GM12878 (cell line): ENCODE results near the gene STRA8. TPM values are rescaled to one million over a fixed set of nuclear protein-coding genes. Genes with fewer than 3 reads are reported as not detected.

Source experiments
- ATAC-seq: fragments of 200-7000 bp; cut with Tn5 transposase; 3 replicates; pipeline ENCODE4 v1.9.1; 2020; ENCODE audit warnings: mild to moderate bottlenecking, moderate library complexity
- BruUV-seq: library from RNA; stranded (reverse); fragments of 400-500 nt; replicated peaks from 2 replicates; lab custom pipeline; 2021; lab: Mats Ljungman, UMichigan
- CTCF ChIA-PET: fragments of 300-600 bp; sonication (Branson Sonifier 250); formaldehyde crosslinking; extraction: SDS; loops from one replicate; lab custom pipeline; 2021; ENCODE audit warnings: inconsistent platforms; lab: Yijun Ruan, JAX
- POLR2A ChIA-PET: fragments of 350-600 bp; formaldehyde crosslinking; extraction: SDS; loops from one replicate; lab custom pipeline; 2021; ENCODE audit warnings: inconsistent platforms; lab: Charles Lee
- RAD21 ChIA-PET: fragments of 300-600 bp; sonication (Branson Sonifier 250); formaldehyde crosslinking; loops from one replicate; lab custom pipeline; 2023; ENCODE audit warnings: antibody characterized with exemption; ENCODE audit not compliant: unreplicated experiment; lab: Charles Lee
- SMC1A ChIA-PET: fragments of 300-600 bp; sonication (Branson Sonifier 250); formaldehyde crosslinking; loops from one replicate; lab custom pipeline; 2023; ENCODE audit not compliant: unreplicated experiment, uncharacterized antibody; lab: Charles Lee
- DNase-seq: peaks from one replicate; pipeline ENCODE4 v3.0.0-alpha.2; 2011; ENCODE audit warnings: low read depth, low spot score
- FAIRE-seq: peaks from 3 replicates; lab custom pipeline; 2011; peaks lifted over from hg19 to GRCh38; lab: Jason Lieb, UNC
- H2AFZ ChIP-seq: 2 replicates; pipeline ENCODE4 v1.6.0; 2011; ENCODE audit warnings: low read depth, low read length, control low read depth; ENCODE audit not compliant: control insufficient read depth
- H3K27ac ChIP-seq: 2 replicates; pipeline ENCODE4 v1.5.1; 2011; ENCODE audit warnings: control low read depth; ENCODE audit not compliant: control insufficient read depth, insufficient read depth
- H3K27me3 ChIP-seq, 2 experiments: replicated peaks in 1 of 2; 2 replicates each; pipeline versions ENCODE4 v1.6.0 to v1.6.1; 2011; ENCODE audit warnings: low read length in 1 of 2; ENCODE audit not compliant: control insufficient read depth in 2 of 2, insufficient read depth in 2 of 2
- H3K36me3 ChIP-seq, 2 experiments: 2 replicates each; pipeline ENCODE4 v1.5.1; 2011; ENCODE audit warnings: low read length in 1 of 2; ENCODE audit not compliant: control insufficient read depth in 2 of 2, insufficient read depth in 2 of 2
- H3K4me1 ChIP-seq: 2 replicates; pipeline ENCODE4 v1.6.1; 2011; ENCODE audit warnings: mild to moderate bottlenecking, low read length, moderate library complexity, mixed read lengths; ENCODE audit not compliant: control insufficient read depth, insufficient read depth
- H3K4me2 ChIP-seq: 2 replicates; pipeline ENCODE4 v1.6.0; 2011; ENCODE audit warnings: control low read depth; ENCODE audit not compliant: control insufficient read depth, insufficient read depth
- H3K4me3 ChIP-seq: fragments of 200-600 bp; sonication (generic); 2 replicates; pipeline ENCODE4 v1.5.1; 2016
- H3K79me2 ChIP-seq: 2 replicates; pipeline ENCODE4 v1.6.0; 2011; ENCODE audit warnings: low read length; ENCODE audit not compliant: control insufficient read depth, insufficient read depth
- H3K9ac ChIP-seq: 2 replicates; pipeline ENCODE4 v1.8.0; 2011; ENCODE audit warnings: low read length, control low read depth, mixed read lengths; ENCODE audit not compliant: control insufficient read depth, insufficient read depth
- H3K9me3 ChIP-seq: replicated peaks from 3 replicates; pipeline ENCODE4 v1.5.1; 2011; ENCODE audit warnings: mild to moderate bottlenecking, low read length; ENCODE audit not compliant: control insufficient read depth, insufficient read depth
- H4K20me1 ChIP-seq: 2 replicates; pipeline ENCODE4 v1.6.0; 2011; ENCODE audit not compliant: control insufficient read depth, insufficient read depth
- ETV6 ChIP-seq, 2 experiments: fragments of 450-650 bp in 1 of 2; IDR thresholded peaks in 1 of 2; conservative IDR thresholded peaks in 1 of 2; 2 replicates each; pipeline ENCODE4 v1.6.1; 2014; ENCODE audit warnings: antibody characterized with exemption in 1 of 2, borderline replicate concordance in 1 of 2, low read depth in 1 of 2, mild to moderate bottlenecking in 1 of 2, moderate library complexity in 1 of 2
- EZH2 ChIP-seq: IDR thresholded peaks from 2 replicates; pipeline ENCODE4 v1.6.1; 2012; ENCODE audit warnings: low read depth, mild to moderate bottlenecking, control low read depth, inconsistent platforms, low read length, borderline replicate concordance; ENCODE audit not compliant: control insufficient read depth
- HCFC1 ChIP-seq: fragments of 150-350 bp; IDR thresholded peaks from 2 replicates; pipeline ENCODE4 v1.6.1; 2014; ENCODE audit warnings: low read length
- IRF3 ChIP-seq: fragments of 450-650 bp; IDR thresholded peaks from 2 replicates; pipeline ENCODE4 v1.6.1; 2014; ENCODE audit warnings: mild to moderate bottlenecking
- MTA2 ChIP-seq: fragments of 450-650 bp; IDR thresholded peaks from 2 replicates; pipeline ENCODE4 v1.6.1; 2016; ENCODE audit warnings: low read depth, mild to moderate bottlenecking, moderate library complexity
- NBN ChIP-seq: fragments of 450-650 bp; IDR thresholded peaks from 2 replicates; pipeline ENCODE4 v1.6.1; 2016
- NFXL1 ChIP-seq: fragments of 450-650 bp; IDR thresholded peaks from 2 replicates; pipeline ENCODE4 v1.6.1; 2017; ENCODE audit warnings: antibody characterized with exemption, mild to moderate bottlenecking, borderline replicate concordance
- NRF1 ChIP-seq: conservative IDR thresholded peaks from 2 replicates; pipeline ENCODE4 v1.6.1; 2011; ENCODE audit warnings: mild to moderate bottlenecking, low read depth, low read length, improper control_type of control experiment
- PAX8 ChIP-seq: fragments of 450-650 bp; IDR thresholded peaks from 2 replicates; pipeline ENCODE4 v1.6.1; 2017; ENCODE audit warnings: mild to moderate bottlenecking, moderate library complexity
- TBL1XR1 ChIP-seq: IDR thresholded peaks from 2 replicates; pipeline ENCODE4 v1.6.1; 2012; ENCODE audit warnings: low read depth, low read length, improper control_type of control experiment
- ZBED1 ChIP-seq: IDR thresholded peaks from 2 replicates; pipeline ENCODE4 v1.6.1; 2016; ENCODE audit warnings: borderline replicate concordance
- WGBS: methylation state at CpG from one replicate; pipeline ENCODE4 v1.1.6; 2016; ENCODE audit warnings: low lambda C conversion rate; ENCODE audit not compliant: insufficient replicate concordance, insufficient coverage; ENCODE audit errors: missing lambda C conversion rate; 5-methylcytosine and 5-hydroxymethylcytosine counted together
- in situ Hi-C: fragments of 300-500 bp; cut with MboI; formaldehyde crosslinking; loops from 9 replicates; pipeline ENCODE4 v1.14.3; 2018; ENCODE audit warnings: mixed read lengths
- intact Hi-C: fragments of 100-400 bp; cut with micrococcal nuclease; formaldehyde crosslinking; loops from one replicate; pipeline ENCODE4 v1.14.2; 2022; ENCODE audit not compliant: unreplicated experiment
- polyA plus RNA-seq, 11 experiments: library from polyadenylated mRNA; depleted of rRNA in 4 of 11; unstranded in 6 of 11; stranded (reverse) in 5 of 11; fragments of >200 nt; fragmentation: Nextera tagmentation in 4 of 11; fragmentation: Illumina TruSeq in 1 of 11; extraction: Ambion mirVana in 4 of 11; extraction: Trizol in 1 of 11; gene quantifications; 1 replicate in 1 of 11; 2 replicates in 10 of 11; pipeline versions ENCODE4 v1.2.1 to v1.2.3, GENCODE V29; 2011 to 2016; ENCODE audit warnings: inconsistent platforms in 2 of 11, missing spikeins in 2 of 11, low read depth in 1 of 11
- total RNA-seq, 4 experiments: library from RNA; depleted of rRNA in 3 of 4; stranded (reverse); fragments of >200 nt in 3 of 4; fragmentation: Illumina TruSeq in 1 of 4; extraction: Trizol in 1 of 4; gene quantifications; 2 replicates each; pipeline versions ENCODE4 v1.2.1 to v1.2.3, GENCODE V29; 2013 to 2021
- TF ChIP-seq, protein P1 (sequence below): fragments of 450-650 bp; IDR thresholded peaks from 2 replicates; pipeline ENCODE4 v1.6.1; 2017; ENCODE audit warnings: antibody characterized with exemption, mild to moderate bottlenecking, moderate library complexity

Gene STRA8
- total and polyA plus RNA-seq, 10 of the 15 experiments (the other 5 are each of a cell fraction or from before 2014, with no cell fraction given), result 0.15 TPM; not detected in 9

DNA sequence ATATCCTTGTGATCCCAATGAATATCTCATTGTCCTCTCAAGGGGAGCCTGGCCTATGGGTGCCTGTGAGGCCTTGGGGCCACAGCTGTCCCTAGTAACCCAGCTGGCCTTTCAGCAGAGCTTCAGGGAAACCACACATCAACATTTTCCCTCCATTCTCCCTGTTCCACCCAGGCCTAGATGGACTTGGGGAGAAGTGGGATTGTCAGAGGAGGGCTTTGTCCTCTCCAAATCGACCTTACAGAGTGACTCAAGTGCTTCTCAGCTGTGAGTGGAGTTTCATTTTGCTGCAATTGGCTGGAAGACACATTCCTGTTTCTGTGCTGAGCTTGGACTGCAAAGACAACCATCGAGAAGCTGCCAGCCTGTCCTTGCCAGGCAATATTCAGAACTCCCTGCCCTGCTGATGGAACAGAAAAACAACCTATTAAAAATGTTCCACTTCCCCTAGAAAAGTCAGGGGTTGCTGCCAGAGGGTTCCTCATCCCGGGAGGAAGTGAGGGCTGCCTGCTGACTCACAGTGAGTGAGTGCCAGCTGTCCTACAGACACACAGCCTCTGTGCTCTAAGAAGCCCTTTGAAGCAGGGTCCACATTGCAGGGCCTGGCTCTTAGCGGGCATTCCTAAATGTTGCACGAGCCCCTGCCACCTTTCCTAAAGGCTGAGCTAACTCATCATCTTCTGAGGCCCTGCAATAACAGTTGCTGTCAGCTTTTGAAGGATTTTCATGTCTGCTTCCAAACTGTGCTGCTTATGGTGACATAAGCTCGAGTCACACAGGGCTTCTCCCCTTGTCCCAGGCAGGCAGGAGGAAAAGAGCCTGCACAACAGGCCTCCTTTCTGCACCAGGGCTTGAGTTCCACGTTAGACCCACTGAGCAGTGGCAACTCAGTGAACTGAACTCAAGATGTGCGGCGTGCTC lies 20.5 kb downstream of the STRA8 start:
- ChIA-PET RAD21 (interaction anchor here (0.7 to 1.6 kb wide), 6 partner anchors 20 to 83 kb away, joined by 3 to 5 read pairs (median 4); partner anchors contain the start of genes CYREN and WDR91), SMC1A (interaction anchor here (0.8 to 2.9 kb wide), 9 partner anchors 10 to 66 kb away, joined by 3 to 7 read pairs (median 4); no protein-coding TSS in a partner anchor), POLR2A (interaction anchor here (1.6 to 4.6 kb wide), 4 partner anchors 18 to 66 kb away, joined by 4 to 30 read pairs (median 6); no protein-coding TSS in a partner anchor), CTCF (interaction anchor here (0.7 to 4.2 kb wide), 6 partner anchors 9 to 344 kb away, joined by 3 to 28 read pairs (median 4); partner anchors contain the start of gene WDR91)
- in situ Hi-C loops, result no loop called here
- no peak overlapping the region for H3K27ac ChIP-seq
- no peak overlapping the region for H3K4me3 ChIP-seq
- H3K9me3 ChIP-seq, result no peaks in the 10 kb centered on the region
- H3K9ac ChIP-seq, result no peak overlapping the region
- H3K27me3 ChIP-seq, result no peaks in the 10 kb centered on the region
- intact Hi-C loops, result no loop called here
- H3K36me3 ChIP-seq, result no peaks in the 10 kb centered on the region
- ATAC-seq (no peak), FAIRE-seq (no peak), DNase-seq (no peak)
- WGBS, result 38% methylated on average over 9 of the region's 9 CpGs
- H2AFZ ChIP-seq, result no peak overlapping the region; the same call in 1 of the 2 replicates
- peaks cover 9% of the 10 kb centered on the region; the same call in 1 of the 2 replicates for H3K4me1 ChIP-seq
- H3K79me2 ChIP-seq, result no peaks in the 10 kb centered on the region
- TF ChIP-seq IRF3 (no peak), MTA2 (no peak), TBL1XR1 (no peak)
- H4K20me1 ChIP-seq, result no peaks in the 10 kb centered on the region
- no TSS peak for BruUV-seq
- H3K4me2 ChIP-seq, result no peak overlapping the region

GRCh38 chr7:135257790-135258189 lies 24.2 kb downstream of the STRA8 start:
- Histone ChIP-seq H3K79me2 (no peaks in the 10 kb centered on the region), H3K27ac (no peak overlapping the region), H3K36me3 (no peaks in the 10 kb centered on the region), H3K9ac (no peak overlapping the region), H4K20me1 (no peaks in the 10 kb centered on the region), H3K4me2 (no peak overlapping the region), H3K4me3 (no peak overlapping the region), H3K27me3 (no peaks in the 10 kb centered on the region), H3K4me1 (no peaks in the 10 kb centered on the region), H2AFZ (no peak overlapping the region)
- ChIA-PET RAD21 (no interaction called here), POLR2A (no interaction called here), SMC1A (no interaction called here), CTCF (interaction anchor here (0.5 to 9.3 kb wide), 3 partner anchors 17 to 254 kb away, joined by 3 to 72 read pairs (median 3); no protein-coding TSS in a partner anchor)
- ATAC-seq, result no peak
- no TSS peak for BruUV-seq
- intact Hi-C loops (no loop called here), in situ Hi-C loops (no loop called here)
- DNase-seq, result no peak
- WGBS, result 39% methylated on average over 4 of the region's 4 CpGs
- TF ChIP-seq EZH2 (no peak), NRF1 (no peak), ETV6 (conservative IDR thresholded peaks at IDR 0.05 in 1 of 2, IDR thresholded peaks at IDR 0.05 in 1 of 2; ENCODE audit: borderline replicate concordance in 1 of 2, low read depth in 1 of 2) (no peak), NBN (no peak), ZBED1 (no peak), HCFC1 (no peak), PAX8 (no peak), NFXL1 (no peak)
- TF ChIP-seq, protein P1, sequence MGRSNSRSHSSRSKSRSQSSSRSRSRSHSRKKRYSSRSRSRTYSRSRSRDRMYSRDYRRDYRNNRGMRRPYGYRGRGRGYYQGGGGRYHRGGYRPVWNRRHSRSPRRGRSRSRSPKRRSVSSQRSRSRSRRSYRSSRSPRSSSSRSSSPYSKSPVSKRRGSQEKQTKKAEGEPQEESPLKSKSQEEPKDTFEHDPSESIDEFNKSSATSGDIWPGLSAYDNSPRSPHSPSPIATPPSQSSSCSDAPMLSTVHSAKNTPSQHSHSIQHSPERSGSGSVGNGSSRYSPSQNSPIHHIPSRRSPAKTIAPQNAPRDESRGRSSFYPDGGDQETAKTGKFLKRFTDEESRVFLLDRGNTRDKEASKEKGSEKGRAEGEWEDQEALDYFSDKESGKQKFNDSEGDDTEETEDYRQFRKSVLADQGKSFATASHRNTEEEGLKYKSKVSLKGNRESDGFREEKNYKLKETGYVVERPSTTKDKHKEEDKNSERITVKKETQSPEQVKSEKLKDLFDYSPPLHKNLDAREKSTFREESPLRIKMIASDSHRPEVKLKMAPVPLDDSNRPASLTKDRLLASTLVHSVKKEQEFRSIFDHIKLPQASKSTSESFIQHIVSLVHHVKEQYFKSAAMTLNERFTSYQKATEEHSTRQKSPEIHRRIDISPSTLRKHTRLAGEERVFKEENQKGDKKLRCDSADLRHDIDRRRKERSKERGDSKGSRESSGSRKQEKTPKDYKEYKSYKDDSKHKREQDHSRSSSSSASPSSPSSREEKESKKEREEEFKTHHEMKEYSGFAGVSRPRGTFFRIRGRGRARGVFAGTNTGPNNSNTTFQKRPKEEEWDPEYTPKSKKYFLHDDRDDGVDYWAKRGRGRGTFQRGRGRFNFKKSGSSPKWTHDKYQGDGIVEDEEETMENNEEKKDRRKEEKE, result no peak
- TF ChIP-seq, all 136 proteins: peak for 0
- H3K9me3 ChIP-seq, result no peaks in the 10 kb centered on the region
- no peak for FAIRE-seq
